CD4-positive, alpha-beta T cell (primary cell): ENCODE data around the gene IL1RAPL2. TPM values are rescaled to one million over a fixed set of nuclear protein-coding genes. Genes with fewer than 3 reads are reported as not detected.

Experiments
- ATAC-seq: fragments of 200-7000 bp; cut with Tn5 transposase; one replicate; pipeline ENCODE4 v1.10.0; 2022; ENCODE audit warnings: mild to moderate bottlenecking; ENCODE audit not compliant: poor library complexity
- CTCF ChIA-PET: fragments of 350-600 bp; sonication (Branson Sonifier 250); formaldehyde crosslinking; loops from one replicate; lab custom pipeline; 2021; ENCODE audit warnings: antibody characterized with exemption, inconsistent platforms; lab: Charles Lee
- POLR2A ChIA-PET: fragments of 350-600 bp; sonication (Branson Sonifier 250); formaldehyde crosslinking; loops from one replicate; lab custom pipeline; 2021; ENCODE audit warnings: antibody characterized with exemption, inconsistent platforms; lab: Charles Lee
- DNase-seq, 14 experiments: peaks; one replicate each; pipeline ENCODE4 v3.0.0-alpha.2; 2013 to 2020; ENCODE audit warnings: mixed read lengths in 2 of 14
- H3K27ac ChIP-seq, 2 donors: one replicate each; pipeline versions ENCODE4 v1.5.1 to v1.7.0; 2013; ENCODE audit warnings: low read length in 2 of 2, low read depth in 1 of 2, mild to moderate bottlenecking in 1 of 2
- H3K27me3 ChIP-seq, 2 experiments: 1 replicate in 1 of 2; 2 replicates in 1 of 2; pipeline versions ENCODE4 v1.6.1 to v1.7.0; 2013; ENCODE audit warnings: low read length in 2 of 2, control low read depth in 1 of 2, mild to moderate bottlenecking in 1 of 2, moderate library complexity in 1 of 2; ENCODE audit not compliant: insufficient read depth in 2 of 2, control insufficient read depth in 1 of 2
- H3K36me3 ChIP-seq: one replicate; pipeline ENCODE4 v1.6.1; 2013; ENCODE audit warnings: low read length, control low read depth; ENCODE audit not compliant: insufficient read depth
- H3K4me1 ChIP-seq: one replicate; pipeline ENCODE4 v1.6.1; 2013; ENCODE audit warnings: low read length, control low read depth; ENCODE audit not compliant: insufficient read depth
- H3K4me3 ChIP-seq: one replicate; pipeline ENCODE4 v1.5.1; 2013; ENCODE audit warnings: mild to moderate bottlenecking, low read length, moderate library complexity
- H3K9me3 ChIP-seq, 2 experiments: 1 replicate in 1 of 2; 2 replicates in 1 of 2; pipeline versions ENCODE4 v1.6.1 to v1.7.0; 2013; ENCODE audit warnings: low read length in 2 of 2, mild to moderate bottlenecking in 2 of 2, control low read depth in 1 of 2, moderate library complexity in 1 of 2; ENCODE audit not compliant: control insufficient read depth in 1 of 2, insufficient read depth in 1 of 2
- H3K27ac Mint-ChIP-seq: one replicate; pipeline ENCODE4 v1.8.0; 2020; ENCODE audit warnings: mixed read lengths
- H3K27me3 Mint-ChIP-seq: one replicate; pipeline ENCODE4 v1.8.0; 2021; ENCODE audit warnings: mixed read lengths
- H3K36me3 Mint-ChIP-seq: one replicate; pipeline ENCODE4 v1.8.0; 2021; ENCODE audit warnings: low read depth, mixed read lengths
- H3K4me1 Mint-ChIP-seq: one replicate; pipeline ENCODE4 v1.8.0; 2021; ENCODE audit warnings: low read depth, mixed read lengths
- H3K4me3 Mint-ChIP-seq: one replicate; pipeline ENCODE4 v1.8.0; 2020; ENCODE audit warnings: mild to moderate bottlenecking, mixed read lengths
- H3K9me3 Mint-ChIP-seq: one replicate; pipeline ENCODE4 v1.8.0; 2020; ENCODE audit warnings: mixed read lengths
- CTCF ChIP-seq: fragments of 200-600 bp; IDR thresholded peaks from one replicate; pipeline ENCODE4 v1.8.0; 2022; ENCODE audit warnings: antibody characterized with exemption, mild to moderate bottlenecking
- intact Hi-C, 2 experiments: fragments of 100-400 bp; cut with DNase I in 1 of 2; cut with micrococcal nuclease in 1 of 2; formaldehyde crosslinking; loops; one replicate each; pipeline versions ENCODE4 v1.15.1 to v1.9.0; 2023 to 2025; cut with DNase I, micrococcal nuclease
- total RNA-seq, 174 experiments: library from RNA in 2 of 174; stranded (reverse) in 2 of 174; gene quantifications; one replicate each; pipeline ENCODE4 v1.2.3 and lab custom pipeline; 2021 to 2026

IL1RAPL2 gene
- total RNA-seq, 2 experiments from 2014 or later: not detected

- H3K4me3 ChIP-seq: no peak overlapping the region
- no peaks in the 10 kb centered on the region for H3K27me3 Mint-ChIP-seq
- POLR2A ChIA-PET: no interaction called here
- no peak overlapping the region for H3K4me3 Mint-ChIP-seq
- H3K27me3 ChIP-seq: no peaks in the 10 kb centered on the region
- H3K36me3 Mint-ChIP-seq: no peaks in the 10 kb centered on the region
- H3K9me3 ChIP-seq: no peaks in the 10 kb centered on the region
- ATAC-seq: no peak
- no peaks in the 10 kb centered on the region for H3K4me1 Mint-ChIP-seq
- no peaks in the 10 kb centered on the region for H3K9me3 Mint-ChIP-seq
- no peak for TF ChIP-seq CTCF
- no peak overlapping the region for H3K27ac ChIP-seq
- H3K27ac Mint-ChIP-seq: no peak overlapping the region
- no peaks in the 10 kb centered on the region for H3K36me3 ChIP-seq
- no peaks in the 10 kb centered on the region for H3K4me1 ChIP-seq
- intact Hi-C loops: no loop called here
- no peak for DNase-seq
- CTCF ChIA-PET: no interaction called here
Measured at GRCh38 chrX:105349476-105349875, 783.5 kb downstream of the IL1RAPL2 start.

- H3K4me1 ChIP-seq: no peaks in the 10 kb centered on the region
- Mint-ChIP-seq H3K36me3 (no peaks in the 10 kb centered on the region), H3K27ac (no peak overlapping the region), H3K4me3 (no peak overlapping the region), H3K27me3 (no peaks in the 10 kb centered on the region), H3K4me1 (no peaks in the 10 kb centered on the region), H3K9me3 (no peaks in the 10 kb centered on the region)
- POLR2A ChIA-PET: no interaction called here
- intact Hi-C loops: no loop called here
- H3K27me3 ChIP-seq: no peaks in the 10 kb centered on the region
- CTCF ChIA-PET: no interaction called here
- H3K36me3 ChIP-seq: no peaks in the 10 kb centered on the region
- H3K9me3 ChIP-seq: no peaks in the 10 kb centered on the region
- no peak for TF ChIP-seq CTCF
- no peak overlapping the region for H3K4me3 ChIP-seq
- H3K27ac ChIP-seq: no peak overlapping the region
- DNase-seq: no peak
- no peak for ATAC-seq
Measured at GRCh38 chrX:105375816-105376215, 809.8 kb downstream of the IL1RAPL2 start.

- H3K4me3 ChIP-seq: no peak overlapping the region
- H3K27me3 Mint-ChIP-seq: no peaks in the 10 kb centered on the region
- H3K4me1 ChIP-seq: no peaks in the 10 kb centered on the region
- no peaks in the 10 kb centered on the region for H3K36me3 Mint-ChIP-seq
- no peaks in the 10 kb centered on the region for H3K36me3 ChIP-seq
- TF ChIP-seq CTCF: no peak
- H3K9me3 Mint-ChIP-seq: peaks cover 2% of the 10 kb centered on the region
- H3K27me3 ChIP-seq: no peaks in the 10 kb centered on the region
- intact Hi-C loops: no loop called here
- DNase-seq (no peak), ATAC-seq (no peak)
- CTCF ChIA-PET: no interaction called here
- POLR2A ChIA-PET: no interaction called here
- no peak overlapping the region for H3K27ac Mint-ChIP-seq
- no peaks in the 10 kb centered on the region for H3K9me3 ChIP-seq
- no peak overlapping the region for H3K4me3 Mint-ChIP-seq
- no peak overlapping the region for H3K27ac ChIP-seq
- no peaks in the 10 kb centered on the region for H3K4me1 Mint-ChIP-seq
Measured at GRCh38 chrX:105424729-105425128, 858.7 kb downstream of the IL1RAPL2 start.
